GM12878 (cell line): ENCODE measurements around the gene FOXK2.

ENCODE experiments used
- BRCA1 ChIP-seq: IDR thresholded peaks from 2 replicates; pipeline ENCODE4 v1.6.1; 2011; ENCODE audit warnings: low read depth, low read length, improper control_type of control experiment
- CBX5 ChIP-seq: sonication (generic); IDR thresholded peaks from 2 replicates; pipeline ENCODE4 v1.6.1; 2016; ENCODE audit warnings: low read depth, moderate library complexity, mild to moderate bottlenecking, inconsistent platforms
- ZNF274 ChIP-seq: IDR thresholded peaks from one replicate; pipeline ENCODE4 v1.8.0; 2011; ENCODE audit not compliant: insufficient read length, insufficient read depth
- TF ChIP-seq, protein P1 (sequence below): IDR thresholded peaks from 2 replicates; pipeline ENCODE4 v1.6.1; 2011; ENCODE audit warnings: borderline replicate concordance, low read depth, mild to moderate bottlenecking, moderate library complexity, mixed read lengths, low read length; ENCODE audit not compliant: insufficient read depth; ENCODE audit errors: extremely low read length

DNA sequence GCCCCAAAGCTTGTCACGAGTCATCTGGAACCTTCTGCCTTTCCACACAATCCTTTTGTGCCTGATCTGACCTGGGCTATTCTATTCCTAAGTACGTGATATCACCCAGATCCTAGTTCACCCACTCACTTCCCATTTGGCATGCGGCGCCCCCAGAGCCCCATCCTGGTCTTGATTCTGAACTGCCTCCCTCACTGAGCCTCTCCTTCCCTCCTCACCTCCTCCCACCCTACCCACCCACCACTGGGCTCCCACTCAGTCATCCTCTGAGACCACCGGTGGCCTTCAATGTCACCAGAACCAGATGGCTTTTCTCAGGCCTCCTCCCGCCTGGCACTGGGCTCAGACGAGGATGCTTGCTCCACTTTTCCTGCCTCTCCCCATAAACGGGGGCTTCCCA lies 110.2 kb downstream of the FOXK2 start:
- TF ChIP-seq, protein P1, sequence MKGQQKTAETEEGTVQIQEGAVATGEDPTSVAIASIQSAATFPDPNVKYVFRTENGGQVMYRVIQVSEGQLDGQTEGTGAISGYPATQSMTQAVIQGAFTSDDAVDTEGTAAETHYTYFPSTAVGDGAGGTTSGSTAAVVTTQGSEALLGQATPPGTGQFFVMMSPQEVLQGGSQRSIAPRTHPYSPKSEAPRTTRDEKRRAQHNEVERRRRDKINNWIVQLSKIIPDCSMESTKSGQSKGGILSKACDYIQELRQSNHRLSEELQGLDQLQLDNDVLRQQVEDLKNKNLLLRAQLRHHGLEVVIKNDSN, result no peak
- TF ChIP-seq BRCA1 (no peak), ZNF274 (no peak), CBX5 (no peak)
